ENCODE measurements around the gene AHI1.

DNA sequence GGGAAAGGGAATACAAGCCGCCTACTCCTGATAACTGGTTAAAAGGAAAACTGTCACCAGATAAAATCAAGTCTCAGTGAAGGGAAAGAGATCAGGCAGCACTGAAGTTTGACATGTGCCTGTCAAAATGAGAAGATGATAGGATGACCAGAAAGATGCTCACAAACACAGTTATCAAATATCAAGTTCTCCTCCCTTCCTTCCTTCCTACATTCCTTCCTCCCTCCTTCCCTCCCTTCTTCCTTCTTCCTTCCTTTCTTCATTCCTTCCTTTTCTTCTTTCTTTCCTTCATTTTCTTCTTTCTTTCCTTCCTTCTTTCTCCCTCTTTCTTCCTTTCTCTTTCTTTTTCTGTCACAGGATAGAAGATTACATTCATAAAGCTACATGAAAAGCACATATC is 261.2 kb downstream of the AHI1 start:
- TF ChIP-seq, protein P1, sequence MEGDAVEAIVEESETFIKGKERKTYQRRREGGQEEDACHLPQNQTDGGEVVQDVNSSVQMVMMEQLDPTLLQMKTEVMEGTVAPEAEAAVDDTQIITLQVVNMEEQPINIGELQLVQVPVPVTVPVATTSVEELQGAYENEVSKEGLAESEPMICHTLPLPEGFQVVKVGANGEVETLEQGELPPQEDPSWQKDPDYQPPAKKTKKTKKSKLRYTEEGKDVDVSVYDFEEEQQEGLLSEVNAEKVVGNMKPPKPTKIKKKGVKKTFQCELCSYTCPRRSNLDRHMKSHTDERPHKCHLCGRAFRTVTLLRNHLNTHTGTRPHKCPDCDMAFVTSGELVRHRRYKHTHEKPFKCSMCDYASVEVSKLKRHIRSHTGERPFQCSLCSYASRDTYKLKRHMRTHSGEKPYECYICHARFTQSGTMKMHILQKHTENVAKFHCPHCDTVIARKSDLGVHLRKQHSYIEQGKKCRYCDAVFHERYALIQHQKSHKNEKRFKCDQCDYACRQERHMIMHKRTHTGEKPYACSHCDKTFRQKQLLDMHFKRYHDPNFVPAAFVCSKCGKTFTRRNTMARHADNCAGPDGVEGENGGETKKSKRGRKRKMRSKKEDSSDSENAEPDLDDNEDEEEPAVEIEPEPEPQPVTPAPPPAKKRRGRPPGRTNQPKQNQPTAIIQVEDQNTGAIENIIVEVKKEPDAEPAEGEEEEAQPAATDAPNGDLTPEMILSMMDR (conservative IDR thresholded peaks at IDR 0.05; ENCODE audit: low read depth, low read length), result no peak
- TF ChIP-seq EZH2 (IDR thresholded peaks at IDR 0.05; ENCODE audit: borderline replicate concordance, low read depth, low read length, poor library complexity, severe bottlenecking), result no peak
